T follicular helper cell (primary cell): ENCODE measurements around the gene STX8.

Source experiments
- DNase-seq: peaks from one replicate; pipeline ENCODE4 v3.0.0-alpha.2; 2020; ENCODE audit warnings: low read depth

The STX8 gene

GRCh38 chr17:9226794-9227135 is 348.9 kb downstream of the STX8 start:
- DNase-seq, result no peak

- no peak for DNase-seq
Measured at GRCh38 chr17:9226130-9226793, 349.4 kb downstream of the STX8 start.

GRCh38 chr17:9225305-9226101 is 350.1 kb downstream of the STX8 start:
- no peak for DNase-seq

GRCh38 chr17:9224485-9224884 is 351.1 kb downstream of the STX8 start:
- DNase-seq, result no peak

GRCh38 chr17:9223531-9223930 is 352.1 kb downstream of the STX8 start:
- DNase-seq, result no peak

GRCh38 chr17:9221922-9222180 is 353.8 kb downstream of the STX8 start:
- no peak for DNase-seq

- DNase-seq, result no peak
Measured at GRCh38 chr17:9221147-9221921, 354.3 kb downstream of the STX8 start.

- no peak for DNase-seq
Measured at GRCh38 chr17:9220398-9221146, 355.0 kb downstream of the STX8 start.

GRCh38 chr17:9219631-9220397 is 355.8 kb downstream of the STX8 start:
- DNase-seq, result no peak

GRCh38 chr17:9218911-9219310 is 356.7 kb downstream of the STX8 start:
- DNase-seq, result no peak

- no peak for DNase-seq
Measured at GRCh38 chr17:9218064-9218635, 357.5 kb downstream of the STX8 start.

GRCh38 chr17:9217151-9218056 is 358.2 kb downstream of the STX8 start:
- DNase-seq, result no peak

GRCh38 chr17:9215465-9215864 is 360.2 kb downstream of the STX8 start:
- no peak for DNase-seq

GRCh38 chr17:9213303-9213640 is 362.3 kb downstream of the STX8 start:
- no peak for DNase-seq

- no peak for DNase-seq
Measured at GRCh38 chr17:9212376-9213302, 363.0 kb downstream of the STX8 start.

GRCh38 chr17:9211133-9211765 is 364.4 kb downstream of the STX8 start:
- no peak for DNase-seq

- DNase-seq, result no peak
Measured at GRCh38 chr17:9209781-9210370, 365.7 kb downstream of the STX8 start.

GRCh38 chr17:9209347-9209746 is 366.3 kb downstream of the STX8 start:
- DNase-seq, result no peak
